HEK293 (cell line): Measurements from ENCODE around the gene TECTA.
"Not testable (repeated sequence)": the region's sequence is repeated elsewhere in the genome, so short reads cannot be mapped to it uniquely, and the experiment has no call there.

Experiments
- CTCF ChIA-PET: fragments of 350-600 bp; formaldehyde crosslinking; extraction: SDS; loops from one replicate; lab custom pipeline; 2021; ENCODE audit warnings: antibody characterized with exemption; lab: Yijun Ruan, JAX
- POLR2A ChIA-PET: fragments of 300-600 bp; formaldehyde crosslinking; extraction: SDS; loops from one replicate; lab custom pipeline; 2020; ENCODE audit warnings: antibody characterized with exemption, inconsistent platforms; lab: Yijun Ruan, JAX
- H3K27ac ChIP-seq: fragments of 200-500 bp; sonication (Bioruptor generic); 2 replicates; pipeline ENCODE4 v1.5.1; 2014; ENCODE audit warnings: low read depth, low read length, control low read depth, inconsistent platforms; ENCODE audit errors: extremely low read depth
- H3K36me3 ChIP-seq, 2 experiments: fragments of 200-500 bp in 1 of 2; sonication (Bioruptor generic) in 1 of 2; 1 replicate in 1 of 2; 2 replicates in 1 of 2; pipeline ENCODE4 v1.5.1; 2014 to 2017; ENCODE audit warnings: inconsistent platforms in 2 of 2, low read length in 2 of 2; ENCODE audit not compliant: control insufficient read depth in 2 of 2, insufficient read depth in 1 of 2
- H3K4me1 ChIP-seq: fragments of 200-500 bp; sonication (Bioruptor generic); 2 replicates; pipeline ENCODE4 v1.5.1; 2014; ENCODE audit warnings: mild to moderate bottlenecking, low read length, inconsistent platforms; ENCODE audit not compliant: control insufficient read depth, insufficient read depth
- H3K4me3 ChIP-seq: 2 replicates; pipeline ENCODE4 v1.5.1; 2011; ENCODE audit warnings: low read depth, mild to moderate bottlenecking, control low read depth, low read length, moderate library complexity
- H3K9me3 ChIP-seq: fragments of 200-500 bp; sonication (Bioruptor generic); 2 replicates; pipeline ENCODE4 v1.5.1; 2014; ENCODE audit warnings: low read depth, low read length, inconsistent platforms; ENCODE audit not compliant: control insufficient read depth, insufficient read depth
- EGR2 ChIP-seq: fragments of 450-650 bp; formaldehyde crosslinking; IDR thresholded peaks from 2 replicates; pipeline ENCODE4 v1.5.1; 2016; ENCODE audit warnings: low read depth, missing biosample characterization, missing genetic modification characterization
- OSR2 ChIP-seq: fragments of 450-650 bp; formaldehyde crosslinking; IDR thresholded peaks from 2 replicates; pipeline ENCODE4 v1.5.1; 2016; ENCODE audit warnings: missing biosample characterization, missing genetic modification characterization
- TCF7L2 ChIP-seq: IDR thresholded peaks from 2 replicates; pipeline ENCODE4 v1.6.1; 2011; ENCODE audit warnings: low read depth, mild to moderate bottlenecking, inconsistent platforms, low read length, moderate library complexity, borderline replicate concordance
- ZBTB7A ChIP-seq: fragments of 450-650 bp; formaldehyde crosslinking; IDR thresholded peaks from 2 replicates; pipeline ENCODE4 v1.5.1; 2016; ENCODE audit warnings: low read depth, missing biosample characterization, missing genetic modification characterization
- ZFHX2 ChIP-seq: fragments of 450-650 bp; formaldehyde crosslinking; conservative IDR thresholded peaks from 2 replicates; pipeline ENCODE4 v1.5.1; 2016; ENCODE audit warnings: missing biosample characterization, missing genetic modification characterization
- ZNF155 ChIP-seq: fragments of 450-650 bp; formaldehyde crosslinking; IDR thresholded peaks from 2 replicates; pipeline ENCODE4 v1.5.1; 2016; ENCODE audit warnings: missing biosample characterization, missing genetic modification characterization
- ZNF488 ChIP-seq: fragments of 450-650 bp; formaldehyde crosslinking; IDR thresholded peaks from 2 replicates; pipeline ENCODE4 v1.5.1; 2016; ENCODE audit warnings: missing biosample characterization, missing genetic modification characterization
- ZNF645 ChIP-seq: fragments of 450-650 bp; formaldehyde crosslinking; IDR thresholded peaks from 2 replicates; pipeline ENCODE4; 2016; ENCODE audit warnings: missing biosample characterization, missing genetic modification characterization
- ZNF707 ChIP-seq: fragments of 450-650 bp; formaldehyde crosslinking; IDR thresholded peaks from 2 replicates; pipeline ENCODE4 v1.5.1; 2016; ENCODE audit warnings: missing biosample characterization, missing genetic modification characterization
- ZSCAN30 ChIP-seq: fragments of 450-650 bp; IDR thresholded peaks from 2 replicates; pipeline ENCODE4 v1.5.1; 2018; ENCODE audit warnings: missing biosample characterization, mild to moderate bottlenecking, missing genetic modification characterization, moderate library complexity
- TF ChIP-seq, protein P1 (sequence below): fragments of 450-650 bp; IDR thresholded peaks from 2 replicates; pipeline ENCODE4 v1.5.1; 2018; ENCODE audit warnings: missing biosample characterization, mild to moderate bottlenecking, missing genetic modification characterization

Gene TECTA

DNA sequence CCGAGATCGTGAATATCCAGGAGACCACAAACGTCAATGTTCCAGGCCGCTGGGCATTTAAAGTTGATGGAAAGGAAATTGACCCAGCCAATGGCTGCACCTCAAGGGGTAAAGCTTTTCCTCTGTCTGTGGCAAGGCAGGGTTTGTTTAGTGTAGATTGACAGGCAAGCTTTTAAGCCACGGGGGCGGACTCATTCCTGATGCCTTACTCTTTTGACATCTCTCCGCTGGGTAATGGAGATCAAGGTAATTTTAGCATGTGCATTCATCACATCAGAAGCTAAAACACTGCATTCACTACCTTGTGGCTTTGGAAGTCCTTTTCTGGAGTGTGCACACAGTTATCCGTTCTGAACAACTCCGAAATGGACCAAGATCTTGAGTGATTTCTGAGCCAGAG is 12.6 kb downstream of the TECTA start:
- TF ChIP-seq ZSCAN30 (tag by site-specific recombination), result no peak
- H3K4me3 ChIP-seq, result no peak overlapping the region
- no peak overlapping the region for H3K27ac ChIP-seq
- ChIA-PET CTCF (interaction anchor here (0.7 to 4.7 kb wide), 5 partner anchors 8 to 460 kb away, joined by 3 to 22 read pairs (median 5); no protein-coding TSS in a partner anchor), POLR2A (no interaction called here)
- no peaks in the 10 kb centered on the region for H3K36me3 ChIP-seq
- H3K9me3 ChIP-seq, result no peaks in the 10 kb centered on the region
- H3K4me1 ChIP-seq, result no peaks in the 10 kb centered on the region

DNA sequence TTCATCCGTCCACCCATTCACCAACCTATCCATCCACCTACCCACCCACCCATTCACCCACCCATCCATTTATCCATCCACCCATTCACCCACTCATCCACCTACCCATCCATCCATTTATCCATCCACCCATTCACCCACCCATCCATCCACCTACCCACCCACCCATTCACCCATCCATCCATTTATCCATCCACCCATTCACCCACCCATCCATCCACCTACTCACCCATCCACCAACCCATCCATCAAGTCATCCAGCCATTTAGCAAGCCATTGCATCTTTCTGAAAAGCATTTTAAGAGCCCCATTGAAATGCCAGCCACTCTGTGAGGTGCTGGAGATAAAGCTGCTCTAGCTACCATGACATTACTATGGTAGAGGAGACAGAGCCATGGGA is 14.0 kb downstream of the TECTA start:
- CTCF ChIA-PET, result interaction anchor here (4.7 kb wide), 1 partner anchor 79 kb away, joined by 22 read pairs; no protein-coding TSS in a partner anchor
- H3K4me3 ChIP-seq, POLR2A ChIA-PET, H3K9me3 ChIP-seq, H3K27ac ChIP-seq, H3K4me1 ChIP-seq, H3K36me3 ChIP-seq: not testable (repeated sequence)
- TF ChIP-seq EGR2 (tag by site-specific recombination) (peak; percentile 77; the same call in 1 of the 2 replicates), ZFHX2 (peak; percentile 77)

DNA sequence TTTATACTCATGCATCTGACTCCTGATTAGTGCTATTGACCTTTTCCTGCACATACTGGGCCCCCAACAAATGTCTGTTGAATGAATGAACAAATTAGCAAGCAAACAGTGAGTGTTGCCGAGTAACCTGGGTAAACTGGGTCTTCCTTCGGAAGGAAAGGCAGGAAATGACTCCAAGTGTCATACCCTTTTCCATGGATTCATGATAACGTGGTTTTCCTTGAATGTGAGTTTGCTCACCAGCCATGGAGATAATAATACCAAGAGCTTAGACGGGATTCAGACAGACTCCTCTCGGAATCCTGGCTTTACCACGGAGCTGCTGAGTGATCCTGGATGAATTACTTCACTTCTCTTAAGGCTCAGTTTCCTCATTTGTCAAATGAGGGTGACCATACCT is 16.7 kb downstream of the TECTA start:
- ChIA-PET POLR2A (no interaction called here), CTCF (interaction anchor here (2.0 to 3.2 kb wide), 2 partner anchors 14 to 76 kb away, joined by 10 to 22 read pairs; no protein-coding TSS in a partner anchor)
- H3K4me3 ChIP-seq, result no peak overlapping the region
- H3K36me3 ChIP-seq, result no peaks in the 10 kb centered on the region
- no peak overlapping the region for H3K27ac ChIP-seq
- TF ChIP-seq ZNF155 (tag by site-specific recombination) (no peak), ZNF488 (tag by site-specific recombination) (no peak)
- no peaks in the 10 kb centered on the region for H3K4me1 ChIP-seq
- H3K9me3 ChIP-seq, result no peaks in the 10 kb centered on the region

- Histone ChIP-seq H3K9me3 (no peaks in the 10 kb centered on the region), H3K27ac (no peak overlapping the region), H3K4me3 (no peak overlapping the region), H3K4me1 (no peaks in the 10 kb centered on the region), H3K36me3 (no peaks in the 10 kb centered on the region)
- TF ChIP-seq OSR2 (tag by site-specific recombination), result no peak
- TF ChIP-seq, protein P1, sequence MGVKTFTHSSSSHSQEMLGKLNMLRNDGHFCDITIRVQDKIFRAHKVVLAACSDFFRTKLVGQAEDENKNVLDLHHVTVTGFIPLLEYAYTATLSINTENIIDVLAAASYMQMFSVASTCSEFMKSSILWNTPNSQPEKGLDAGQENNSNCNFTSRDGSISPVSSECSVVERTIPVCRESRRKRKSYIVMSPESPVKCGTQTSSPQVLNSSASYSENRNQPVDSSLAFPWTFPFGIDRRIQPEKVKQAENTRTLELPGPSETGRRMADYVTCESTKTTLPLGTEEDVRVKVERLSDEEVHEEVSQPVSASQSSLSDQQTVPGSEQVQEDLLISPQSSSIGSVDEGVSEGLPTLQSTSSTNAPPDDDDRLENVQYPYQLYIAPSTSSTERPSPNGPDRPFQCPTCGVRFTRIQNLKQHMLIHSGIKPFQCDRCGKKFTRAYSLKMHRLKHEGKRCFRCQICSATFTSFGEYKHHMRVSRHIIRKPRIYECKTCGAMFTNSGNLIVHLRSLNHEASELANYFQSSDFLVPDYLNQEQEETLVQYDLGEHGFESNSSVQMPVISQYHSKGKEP (tag by site-specific recombination), result peak; percentile 82
- POLR2A ChIA-PET, result no interaction called here
- CTCF ChIA-PET, result interaction anchor here (0.7 to 3.2 kb wide), 3 partner anchors 13 to 75 kb away, joined by 3 to 22 read pairs (median 10); no protein-coding TSS in a partner anchor
These were observed 18.4 kb downstream of the TECTA start for GRCh38 chr11:121119440-121119839.

GRCh38 chr11:121122328-121122727 is 21.3 kb downstream of the TECTA start:
- H3K4me3 ChIP-seq, result no peak overlapping the region
- no peak for TF ChIP-seq ZBTB7A (tag by site-specific recombination)
- no peak for TF ChIP-seq ZNF645 (tag by site-specific recombination)
- TF ChIP-seq ZNF707 (tag by site-specific recombination), result peak; percentile 93
- no peak for TF ChIP-seq TCF7L2
- TF ChIP-seq, all 188 proteins: peak for 1
- CTCF ChIA-PET, result interaction anchor here (0.6 to 2.8 kb wide), 4 partner anchors 9 to 193 kb away, joined by 3 to 21 read pairs (median 8); no protein-coding TSS in a partner anchor
- Histone ChIP-seq H3K36me3 (no peaks in the 10 kb centered on the region), H3K9me3 (no peaks in the 10 kb centered on the region), H3K4me1 (no peaks in the 10 kb centered on the region), H3K27ac (no peak overlapping the region)
- POLR2A ChIA-PET, result interaction anchor here (0.7 kb wide), 1 partner anchor 53 kb away, joined by 7 read pairs; no protein-coding TSS in a partner anchor
